HL-60/S4 treated with phorbol 12-myristate 13-acetate at 8.2 ng/mL for 4 days and 3 days (cell line): ENCODE results near the gene EXOC6B.

Experiments used
- in situ Hi-C: fragments of 300-500 bp; cut with MboI; formaldehyde crosslinking; loops from 2 replicates; pipeline ENCODE4 v1.15.0; 2022; ENCODE audit warnings: low sequenced_read_pairs

EXOC6B gene

GRCh38 chr2:72185206-72185605 lies 640.6 kb downstream of the EXOC6B start:
- in situ Hi-C loops, result no loop called here

GRCh38 chr2:72183466-72183865 lies 642.4 kb downstream of the EXOC6B start:
- in situ Hi-C loops, result no loop called here

- in situ Hi-C loops, result no loop called here
Measured at GRCh38 chr2:72183016-72183415, 642.8 kb downstream of the EXOC6B start.

- in situ Hi-C loops, result no loop called here
Measured at GRCh38 chr2:72182547-72182946, 643.3 kb downstream of the EXOC6B start.

- in situ Hi-C loops, result no loop called here
Measured at GRCh38 chr2:72181616-72182015, 644.2 kb downstream of the EXOC6B start.

GRCh38 chr2:72180351-72180750 lies 645.5 kb downstream of the EXOC6B start:
- in situ Hi-C loops, result no loop called here

- in situ Hi-C loops, result no loop called here
Measured at GRCh38 chr2:72178551-72178950, 647.3 kb downstream of the EXOC6B start.

- in situ Hi-C loops, result no loop called here
Measured at GRCh38 chr2:72176281-72176680, 649.6 kb downstream of the EXOC6B start.

- in situ Hi-C loops, result no loop called here
Measured at GRCh38 chr2:72175636-72176035, 650.2 kb downstream of the EXOC6B start.

- in situ Hi-C loops, result loop anchor here (25.0 kb wide), 1 partner anchor 636 kb away; no protein-coding TSS in a partner anchor
Measured at GRCh38 chr2:72173640-72174321, 652.1 kb downstream of the EXOC6B start.

GRCh38 chr2:72172478-72172877 lies 653.4 kb downstream of the EXOC6B start:
- in situ Hi-C loops, result loop anchor here (25.0 kb wide), 1 partner anchor 635 kb away; no protein-coding TSS in a partner anchor

- in situ Hi-C loops, result loop anchor here (25.0 kb wide), 1 partner anchor 629 kb away; no protein-coding TSS in a partner anchor
Measured at GRCh38 chr2:72166279-72166678, 659.6 kb downstream of the EXOC6B start.

- in situ Hi-C loops, result loop anchor here (25.0 kb wide), 1 partner anchor 628 kb away; no protein-coding TSS in a partner anchor
Measured at GRCh38 chr2:72165792-72166191, 660.0 kb downstream of the EXOC6B start.

GRCh38 chr2:72162574-72162973 lies 663.3 kb downstream of the EXOC6B start:
- in situ Hi-C loops, result loop anchor here (25.0 kb wide), 1 partner anchor 625 kb away; no protein-coding TSS in a partner anchor

- in situ Hi-C loops, result loop anchor here (25.0 kb wide), 1 partner anchor 622 kb away; no protein-coding TSS in a partner anchor
Measured at GRCh38 chr2:72159211-72159993, 666.4 kb downstream of the EXOC6B start.

GRCh38 chr2:72157871-72158771 lies 667.7 kb downstream of the EXOC6B start:
- in situ Hi-C loops, result loop anchor here (25.0 kb wide), 1 partner anchor 621 kb away; no protein-coding TSS in a partner anchor

GRCh38 chr2:72156872-72157271 lies 669.0 kb downstream of the EXOC6B start:
- in situ Hi-C loops, result loop anchor here (25.0 kb wide), 1 partner anchor 620 kb away; no protein-coding TSS in a partner anchor

- in situ Hi-C loops, result loop anchor here (25.0 kb wide), 1 partner anchor 618 kb away; no protein-coding TSS in a partner anchor
Measured at GRCh38 chr2:72155737-72156136, 670.1 kb downstream of the EXOC6B start.

- in situ Hi-C loops, result loop anchor here (25.0 kb wide), 1 partner anchor 618 kb away; no protein-coding TSS in a partner anchor
Measured at GRCh38 chr2:72155151-72155550, 670.7 kb downstream of the EXOC6B start.

GRCh38 chr2:72154386-72154975 lies 671.4 kb downstream of the EXOC6B start:
- in situ Hi-C loops, result loop anchor here (25.0 kb wide), 1 partner anchor 617 kb away; no protein-coding TSS in a partner anchor
